HepG2 (cell line): ENCODE data around the gene AKAP9. TPM values are rescaled to one million over a fixed set of nuclear protein-coding genes. Genes with fewer than 3 reads are reported as not detected.
A peak's percentile ranks its signal among the peaks of the same experiment; 100 is the strongest.

ENCODE experiments used
- CEBPZ ChIP-seq: IDR thresholded peaks from 2 replicates; pipeline ENCODE4 v1.6.1; 2012; ENCODE audit warnings: low read length, improper control_type of control experiment
- CSRNP2 ChIP-seq: sonication (generic); formaldehyde crosslinking; conservative IDR thresholded peaks from 2 replicates; pipeline ENCODE4 v1.8.0; 2022; ENCODE audit warnings: low read depth, missing genetic modification reagents
- HNF1A ChIP-seq, 2 experiments: sonication (generic) in 1 of 2; formaldehyde crosslinking in 1 of 2; IDR thresholded peaks; 2 replicates each; pipeline versions ENCODE4 v1.4.0 to v1.6.1; 2016 to 2020; ENCODE audit warnings: borderline replicate concordance in 1 of 2, low read depth in 1 of 2, mild to moderate bottlenecking in 1 of 2, missing genetic modification reagents in 1 of 2
- JARID2 ChIP-seq: sonication (generic); formaldehyde crosslinking; IDR thresholded peaks from 2 replicates; pipeline ENCODE4 v1.8.1; 2023; ENCODE audit warnings: missing genetic modification reagents, inconsistent platforms; ENCODE audit not compliant: insufficient replicate concordance
- KLF13 ChIP-seq: sonication (generic); formaldehyde crosslinking; IDR thresholded peaks from 2 replicates; pipeline ENCODE4 v1.4.0; 2020; ENCODE audit warnings: mild to moderate bottlenecking, missing genetic modification reagents
- POGZ ChIP-seq: sonication (generic); formaldehyde crosslinking; IDR thresholded peaks from 2 replicates; pipeline ENCODE4 v1.4.0; 2020; ENCODE audit warnings: mild to moderate bottlenecking, missing genetic modification reagents
- RXRB ChIP-seq: IDR thresholded peaks from 2 replicates; pipeline ENCODE4 v1.6.1; 2016; ENCODE audit warnings: borderline replicate concordance, missing genetic modification reagents, missing compliant biosample characterization
- STAT6 ChIP-seq: sonication (generic); formaldehyde crosslinking; IDR thresholded peaks from 2 replicates; pipeline ENCODE4 v1.4.0; 2020; ENCODE audit warnings: missing genetic modification reagents, mild to moderate bottlenecking, borderline replicate concordance
- TAF15 ChIP-seq: fragments of 200-400 bp; formaldehyde crosslinking; IDR thresholded peaks from one replicate; pipeline ENCODE4 v1.6.1; 2018; ENCODE audit warnings: mild to moderate bottlenecking, low read depth, low read length; ENCODE audit not compliant: poor library complexity, severe bottlenecking
- ZFP36L2 ChIP-seq: sonication (generic); formaldehyde crosslinking; IDR thresholded peaks from 2 replicates; pipeline ENCODE4 v1.4.0; 2020; ENCODE audit warnings: missing genetic modification reagents
- ZNF547 ChIP-seq: sonication (generic); formaldehyde crosslinking; IDR thresholded peaks from 2 replicates; pipeline ENCODE4 v1.5.1; 2020; ENCODE audit warnings: mild to moderate bottlenecking, missing genetic modification reagents
- ZNF703 ChIP-seq: sonication (generic); formaldehyde crosslinking; IDR thresholded peaks from 2 replicates; pipeline ENCODE4 v1.5.1; 2020; ENCODE audit warnings: missing genetic modification reagents, mild to moderate bottlenecking, moderate library complexity, borderline replicate concordance
- ZSCAN30 ChIP-seq: sonication (generic); formaldehyde crosslinking; IDR thresholded peaks from 2 replicates; pipeline ENCODE4 v1.5.0; 2020; ENCODE audit warnings: mild to moderate bottlenecking, missing genetic modification reagents
- polyA plus RNA-seq, 8 experiments: library from polyadenylated mRNA; depleted of rRNA in 3 of 8; stranded (reverse) in 7 of 8; unstranded in 1 of 8; fragments of >200 nt; fragmentation: Illumina TruSeq in 4 of 8; extraction: Trizol in 4 of 8; gene quantifications; 2 replicates each; pipeline versions ENCODE4 v1.2.1 to v1.2.3, GENCODE V29; 2011 to 2016; ENCODE audit warnings: low read depth in 4 of 8, missing spikeins in 1 of 8, mixed read lengths in 1 of 8; ENCODE audit not compliant: insufficient read depth in 1 of 8
- total RNA-seq, 5 experiments: library from RNA; depleted of rRNA; stranded (reverse); fragments of >200 nt; fragmentation: Illumina TruSeq; extraction: Trizol; gene quantifications; 2 replicates each; pipeline ENCODE4 v1.2.3, GENCODE V29; 2016; ENCODE audit warnings: low read depth in 1 of 5

The AKAP9 gene
- total and polyA plus RNA-seq, 2 of the 13 experiments (the other 11 are each of a cell fraction or from before 2014, with no cell fraction given): 27.6 to 33.1 TPM

GRCh38 chr7:91945476-91945875, 4.8 kb downstream of the AKAP9 start (continued):
- TF ChIP-seq TAF15 (no peak), ZFP36L2 (no peak), ZNF703 (no peak), JARID2 (CRISPR knock-in tag) (no peak), CEBPZ (no peak), HNF1A (IDR thresholded peaks at IDR 0.05; ENCODE audit: low read depth) (no peak), HNF1A (CRISPR knock-in tag; IDR thresholded peaks at IDR 0.05; ENCODE audit: borderline replicate concordance) (no peak), RXRB (CRISPR knock-in tag) (peak; percentile 48; the same call in 1 of the 2 replicates), ZNF547 (CRISPR knock-in tag) (no peak), CSRNP2 (CRISPR knock-in tag) (no peak), STAT6 (no peak), ZSCAN30 (no peak), KLF13 (CRISPR knock-in tag) (no peak), POGZ (CRISPR knock-in tag) (no peak)
